HG03066 (cell line): ENCODE results near the gene SPDYE1.
"Not testable (repeated sequence)": the region's sequence is repeated elsewhere in the genome, so short reads cannot be mapped to it uniquely, and the experiment has no call there.

Source experiments
- ATAC-seq: cut with Tn5 transposase; IDR thresholded peaks from one replicate; pipeline ENCODE4 v1.9.1; 2021; ENCODE audit warnings: low read depth; ENCODE audit not compliant: unreplicated experiment

The SPDYE1 gene

DNA sequence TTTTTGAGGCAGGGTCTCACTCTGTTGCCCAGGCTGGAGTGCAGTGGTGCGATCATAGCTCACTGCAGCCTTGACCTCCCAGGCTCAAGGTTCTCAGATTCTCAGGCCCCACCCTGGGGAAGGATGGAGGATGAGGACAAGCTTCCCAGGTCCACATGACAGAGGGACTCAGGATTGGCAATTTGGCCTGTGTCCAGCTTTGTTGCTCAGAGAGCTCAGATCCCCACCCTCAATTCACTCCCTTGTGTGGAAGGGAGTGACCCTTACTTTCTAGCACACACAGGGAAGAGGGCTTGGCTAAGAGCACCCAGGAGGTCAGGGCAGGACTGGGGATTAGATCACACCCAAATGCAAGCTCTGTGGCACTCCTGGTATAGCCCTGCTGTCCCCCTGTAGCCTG lies 6.9 kb upstream of the SPDYE1 start:
- not testable (repeated sequence) for ATAC-seq

DNA sequence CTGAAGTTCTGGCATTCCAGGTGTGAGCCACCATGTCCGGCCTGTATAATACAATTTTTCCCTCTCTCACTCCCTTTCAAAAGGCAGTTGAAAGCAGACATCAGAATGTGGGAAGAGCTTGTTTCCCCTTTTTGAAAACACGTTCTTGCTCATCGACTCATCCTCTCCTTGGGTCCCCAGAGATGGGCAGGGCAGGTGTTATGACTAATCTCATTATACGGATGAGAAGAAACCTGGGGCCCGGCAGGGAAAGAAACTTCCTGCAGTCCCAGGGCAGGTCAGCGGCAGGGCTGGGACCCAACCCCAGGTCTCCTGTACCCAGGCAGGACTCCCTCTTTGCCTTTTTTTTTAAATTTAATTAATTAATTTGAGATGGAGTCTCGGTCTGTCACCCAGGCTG lies 4.8 kb upstream of the SPDYE1 start:
- ATAC-seq, result peak; percentile 84

DNA sequence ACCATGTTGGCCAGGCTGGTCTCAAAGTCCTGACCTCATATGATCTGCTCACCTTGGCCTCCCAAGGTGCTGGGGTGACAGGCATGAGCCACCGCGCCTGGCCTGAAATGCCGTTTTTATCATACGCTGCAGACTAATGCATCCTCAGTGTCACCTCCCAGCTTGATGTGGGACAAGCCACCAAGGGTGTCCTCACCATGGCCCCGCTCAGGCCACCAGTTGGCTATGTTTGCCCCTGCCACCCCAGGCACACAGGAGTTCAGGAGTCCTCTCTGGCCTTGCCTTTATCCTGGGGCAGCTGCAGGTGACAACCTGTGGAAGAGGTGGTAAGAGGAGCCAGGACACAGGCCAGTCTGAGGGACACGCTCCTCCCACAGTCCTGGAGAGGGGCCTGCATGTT lies 3.0 kb upstream of the SPDYE1 start:
- not testable (repeated sequence) for ATAC-seq

DNA sequence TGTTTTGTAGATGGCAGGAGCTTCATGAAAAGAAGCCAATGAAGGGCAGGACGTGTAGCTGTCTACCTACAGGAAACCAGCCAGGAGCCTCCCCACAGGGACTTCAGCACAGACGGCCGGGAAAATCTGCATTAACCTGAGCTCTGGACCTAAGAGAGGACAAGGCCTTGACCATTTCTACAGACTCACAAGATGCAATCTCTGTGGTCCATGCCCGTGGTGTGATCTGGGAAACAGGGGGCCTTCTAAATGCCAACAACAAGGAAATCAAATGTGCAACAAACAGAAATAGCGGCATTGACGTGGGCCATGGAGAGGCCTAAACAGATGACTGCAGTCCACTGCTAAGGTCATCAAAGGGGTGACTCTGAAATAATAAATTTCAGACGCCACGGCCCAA lies 14.4 kb downstream of the SPDYE1 start:
- not testable (repeated sequence) for ATAC-seq

DNA sequence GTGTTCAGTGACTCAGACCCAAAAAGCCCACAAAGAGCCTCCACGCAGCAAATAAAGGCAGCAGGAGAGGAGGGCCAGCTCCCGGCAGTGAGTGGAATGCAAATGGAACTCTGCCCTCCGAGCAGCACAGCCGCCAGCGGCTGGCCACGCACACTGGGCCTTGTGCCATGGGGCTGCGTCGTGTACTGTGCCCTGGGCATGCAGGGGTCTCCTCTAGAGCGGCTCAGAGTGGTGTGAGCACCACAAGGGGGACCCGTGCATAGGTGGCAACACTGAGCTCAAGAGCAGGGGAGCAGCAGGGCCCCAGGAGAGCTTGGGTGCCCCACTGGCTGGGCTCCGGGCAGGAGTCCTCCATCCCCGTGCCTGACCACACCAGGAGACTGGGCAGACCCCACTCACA lies 17.4 kb downstream of the SPDYE1 start:
- not testable (repeated sequence) for ATAC-seq

DNA sequence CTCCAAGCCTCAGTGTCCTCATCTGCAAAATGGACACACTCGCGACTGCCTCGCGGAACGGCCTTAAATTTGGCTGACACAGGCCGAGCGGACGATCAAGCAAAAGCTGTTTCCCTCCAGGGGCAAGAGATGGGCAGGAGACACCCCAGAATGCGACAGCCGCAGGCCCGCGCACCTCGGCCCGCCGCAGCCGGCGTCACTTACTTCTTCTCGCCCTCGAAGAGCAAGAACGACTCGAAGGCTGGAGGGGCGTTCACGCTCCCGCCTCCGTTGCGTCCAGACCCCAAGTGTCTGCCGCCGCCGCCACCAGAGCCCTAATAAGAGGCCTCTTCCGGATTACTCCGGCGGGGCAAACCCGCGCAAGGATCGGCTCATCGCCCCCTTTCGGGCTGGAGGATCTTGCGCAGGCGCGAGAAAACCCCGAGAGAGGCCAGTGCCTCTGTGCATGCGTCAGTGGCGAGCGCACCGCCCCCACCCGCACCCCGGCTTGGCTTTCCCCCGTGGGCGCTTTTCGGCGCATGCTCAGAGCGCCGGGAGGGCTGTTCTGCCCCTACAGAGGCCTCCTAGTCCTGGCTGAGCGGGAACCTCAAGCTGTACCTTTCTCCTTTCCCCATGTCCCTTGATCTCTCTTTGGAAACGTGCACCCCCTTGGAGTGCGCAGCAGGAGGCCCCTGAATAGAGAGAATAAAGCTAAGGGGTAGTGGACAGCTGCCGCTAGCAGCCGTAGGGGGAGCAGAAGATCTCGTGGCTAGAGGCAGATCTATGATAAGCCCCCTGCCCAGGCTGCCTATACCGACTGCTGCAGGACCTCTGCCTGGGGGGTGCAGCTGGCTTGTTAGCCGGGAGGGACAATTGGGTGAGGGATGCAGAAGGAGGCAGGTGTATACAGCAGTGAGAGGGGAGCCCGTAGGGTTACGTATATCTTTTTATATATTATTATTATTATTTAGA lies 21.4 kb downstream of the SPDYE1 start:
- peak; percentile 95 for ATAC-seq

DNA sequence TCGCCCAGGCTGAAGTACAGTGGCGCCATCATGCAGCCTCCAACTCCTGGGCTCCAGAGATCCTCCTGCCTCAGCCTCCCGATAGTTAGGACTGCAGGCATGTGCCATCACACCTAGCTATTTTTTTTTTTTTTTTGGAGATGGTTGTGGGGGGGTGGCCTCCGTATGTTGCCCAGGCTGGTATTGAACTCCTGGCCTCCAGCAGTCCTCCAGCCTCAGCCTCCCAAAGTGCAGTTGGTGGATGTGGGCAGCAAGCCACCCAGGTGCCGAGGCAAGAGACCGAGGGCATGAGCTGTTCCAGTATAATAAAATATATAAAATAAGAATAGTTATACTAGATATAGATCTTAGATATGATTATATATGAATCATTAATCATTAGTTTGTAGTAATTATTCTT lies 22.1 kb downstream of the SPDYE1 start:
- ATAC-seq, result not testable (repeated sequence)

DNA sequence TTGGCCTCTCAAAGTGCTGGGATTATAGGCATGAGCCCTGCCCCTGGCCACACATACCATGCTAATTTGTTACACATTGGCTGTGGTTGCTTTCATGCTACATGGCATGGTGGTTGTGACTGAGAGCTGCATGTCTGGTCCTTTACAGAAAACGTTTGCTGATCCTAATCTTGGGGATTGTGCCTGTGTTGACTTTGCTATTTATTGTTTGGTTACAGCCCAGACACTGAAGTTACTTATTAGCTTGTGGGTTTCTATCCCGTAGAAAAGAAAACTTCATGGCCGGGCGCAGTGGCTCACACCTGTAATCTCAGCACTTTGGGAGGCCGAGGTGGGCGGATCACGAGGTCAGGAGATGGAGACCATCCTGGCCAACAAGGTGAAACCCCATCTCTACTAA lies 24.4 kb downstream of the SPDYE1 start:
- ATAC-seq, result not testable (repeated sequence)

DNA sequence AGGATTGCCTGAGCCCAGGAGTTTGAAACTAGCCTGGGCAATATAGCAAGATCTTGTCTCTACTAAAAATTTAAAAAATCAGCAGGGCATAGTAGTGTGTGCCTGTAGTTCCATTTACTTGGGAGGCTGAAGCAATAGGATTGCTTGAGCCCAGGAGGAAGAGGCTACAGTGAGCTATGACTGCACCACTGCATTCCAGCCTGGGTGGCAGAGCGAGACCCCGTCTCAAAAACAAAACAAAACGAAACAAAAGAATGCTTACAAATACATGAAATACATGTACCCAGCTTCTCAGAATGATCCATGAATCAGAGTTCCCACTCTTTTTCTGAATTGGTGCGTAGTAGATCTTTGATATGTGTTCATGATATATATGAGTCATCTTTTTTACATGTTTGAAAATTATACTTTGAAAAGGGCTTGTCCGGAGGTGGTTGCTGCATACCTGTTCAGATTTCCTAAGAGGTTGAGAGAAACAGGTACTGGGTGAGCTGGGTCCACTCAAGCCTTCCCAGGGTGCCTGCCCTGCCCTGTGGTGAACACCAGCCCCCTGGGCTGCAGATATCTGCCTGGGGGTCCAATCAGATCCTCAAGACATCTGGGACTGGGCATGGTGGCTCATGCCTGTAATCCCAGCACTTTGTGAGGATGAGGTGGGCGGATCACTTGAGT lies 25.2 kb downstream of the SPDYE1 start:
- not testable (repeated sequence) for ATAC-seq

DNA sequence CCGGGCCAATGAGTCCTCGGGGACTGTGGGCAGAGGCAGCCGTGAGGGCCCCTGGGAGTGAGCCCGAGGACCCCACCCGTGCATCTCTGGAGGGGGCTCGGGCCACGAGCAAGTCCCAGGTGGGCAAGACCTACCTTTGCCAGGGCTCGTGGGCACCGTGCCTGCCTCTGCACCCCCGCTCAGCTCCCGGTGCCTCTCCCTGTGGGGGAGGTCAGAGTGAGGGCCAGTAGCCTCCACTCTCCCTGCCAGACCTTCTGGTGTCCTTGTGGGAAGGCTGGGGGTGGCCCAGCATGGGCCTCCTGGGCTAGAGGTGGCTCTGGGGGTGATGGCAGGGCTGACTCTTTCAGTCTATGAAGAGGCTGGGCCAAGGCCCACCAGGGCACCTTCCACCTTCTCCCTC lies 31.7 kb downstream of the SPDYE1 start:
- not testable (repeated sequence) for ATAC-seq

DNA sequence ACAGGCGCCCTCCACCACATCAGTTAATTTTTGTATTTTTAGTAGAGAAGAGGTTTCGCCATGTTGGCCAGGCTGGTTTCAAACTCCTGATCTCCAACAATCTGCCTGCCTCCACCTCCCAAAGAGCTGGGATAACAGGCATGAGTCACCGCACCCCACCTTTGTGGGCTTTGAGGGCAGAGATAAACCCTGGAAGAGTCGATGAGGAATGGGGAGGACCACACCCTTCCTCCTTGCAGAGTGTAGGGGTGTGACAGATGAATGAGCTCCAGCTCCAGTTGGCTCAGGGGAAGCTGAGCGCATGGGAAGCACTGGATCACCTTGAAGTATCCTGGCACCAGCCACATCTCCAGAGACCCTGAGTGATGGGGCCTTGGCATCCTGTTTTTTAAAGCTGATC lies 32.3 kb downstream of the SPDYE1 start:
- not testable (repeated sequence) for ATAC-seq

DNA sequence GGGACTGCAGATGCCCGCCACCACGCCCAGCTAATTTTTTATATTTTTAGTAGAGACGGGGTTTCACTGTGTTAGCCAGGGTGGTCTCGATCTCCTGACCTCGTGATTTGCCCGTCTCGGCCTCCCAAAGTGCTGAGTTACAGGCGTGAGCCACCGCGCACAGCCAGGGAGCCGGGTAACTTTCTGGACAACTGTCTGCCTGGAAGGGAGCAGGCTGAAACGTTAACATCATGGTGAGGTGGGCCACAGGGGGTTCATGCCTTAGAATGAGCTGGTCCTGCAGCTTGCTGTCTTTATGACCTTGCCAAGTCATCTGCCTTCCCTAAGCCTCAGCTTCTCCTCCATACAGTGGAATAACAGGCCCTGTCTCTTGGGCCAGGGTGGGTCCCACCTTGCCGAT lies 33.6 kb downstream of the SPDYE1 start:
- ATAC-seq, result not testable (repeated sequence)

DNA sequence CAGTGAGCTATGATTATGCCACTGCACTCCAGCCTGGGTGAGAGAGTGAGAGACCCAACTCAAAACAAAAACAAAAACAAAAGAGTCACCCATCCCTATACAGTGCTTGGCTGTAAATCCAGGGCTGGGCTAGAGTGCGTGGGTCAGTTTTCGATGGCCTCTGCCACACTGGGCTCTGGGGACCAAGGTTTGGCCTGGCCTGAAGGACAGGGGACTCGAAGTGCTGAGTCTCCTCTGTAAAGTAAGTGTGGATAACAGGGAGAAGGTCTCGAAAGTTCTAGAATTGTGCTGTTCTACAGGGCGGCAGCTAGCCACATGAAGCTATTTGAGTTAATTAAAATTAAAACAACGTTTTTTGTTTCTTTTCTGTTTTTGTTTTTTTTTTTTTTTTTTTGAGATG lies 34.3 kb downstream of the SPDYE1 start:
- not testable (repeated sequence) for ATAC-seq

DNA sequence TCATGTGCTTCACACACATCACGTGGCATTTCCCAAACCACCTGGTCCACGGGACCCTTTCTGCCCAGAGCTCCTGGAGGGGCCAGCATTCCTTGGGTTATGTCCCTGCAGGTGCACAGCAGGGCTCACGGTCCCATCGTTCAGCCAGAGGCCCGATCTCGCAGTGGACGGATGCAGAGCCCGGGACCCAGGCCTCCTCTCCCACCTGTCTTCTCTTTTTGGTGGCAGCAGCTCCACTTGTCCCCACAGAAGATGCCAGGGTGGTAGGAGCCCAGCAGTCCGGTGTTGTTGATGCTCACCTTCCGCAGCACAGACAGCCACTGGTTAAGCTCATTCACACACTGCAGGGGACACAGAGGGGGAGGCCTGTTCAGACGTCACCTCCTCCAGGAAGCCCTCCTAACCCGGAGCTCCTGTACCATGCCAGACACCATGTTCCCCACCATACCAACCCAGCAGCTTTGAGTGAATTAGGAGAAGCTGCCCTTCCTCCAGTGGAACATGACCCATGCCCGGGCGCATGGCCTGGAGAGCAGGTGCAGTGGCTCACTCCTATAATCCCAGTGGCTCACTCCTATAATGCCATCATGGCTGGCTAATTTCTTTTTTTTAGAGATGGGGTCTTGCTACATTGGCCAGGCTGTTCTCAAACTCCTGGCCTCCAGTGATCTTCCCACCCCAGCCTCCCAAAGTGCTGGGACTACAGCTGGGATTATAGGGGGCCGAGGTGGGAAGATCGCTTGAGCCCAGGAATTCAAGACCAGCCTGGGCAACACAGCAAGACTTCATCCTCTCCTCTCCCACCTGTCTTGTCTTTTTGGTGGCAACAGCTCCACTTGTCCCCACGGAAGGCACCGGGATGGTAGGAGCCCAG lies 36.5 kb downstream of the SPDYE1 start:
- ATAC-seq, result not testable (repeated sequence)

DNA sequence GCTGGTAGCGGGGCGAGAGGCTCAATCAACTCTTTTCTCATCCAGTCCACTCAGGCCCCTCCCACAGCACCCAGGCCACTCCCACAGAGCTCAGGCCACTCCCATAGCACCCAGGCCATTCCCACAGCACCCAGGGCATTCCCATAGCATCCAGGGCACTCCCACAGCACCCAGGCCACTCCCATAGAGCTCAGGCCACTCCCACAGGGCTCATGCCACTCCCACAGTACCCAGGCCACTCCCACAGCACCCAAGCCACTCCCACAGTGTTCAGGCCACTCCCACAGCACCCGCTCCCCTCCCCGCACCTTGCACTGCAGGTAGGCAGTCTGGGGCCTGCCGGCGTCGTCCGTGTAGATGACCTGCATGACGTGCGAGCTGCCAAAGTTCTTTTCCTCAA lies 38.7 kb downstream of the SPDYE1 start:
- ATAC-seq, result not testable (repeated sequence)

DNA sequence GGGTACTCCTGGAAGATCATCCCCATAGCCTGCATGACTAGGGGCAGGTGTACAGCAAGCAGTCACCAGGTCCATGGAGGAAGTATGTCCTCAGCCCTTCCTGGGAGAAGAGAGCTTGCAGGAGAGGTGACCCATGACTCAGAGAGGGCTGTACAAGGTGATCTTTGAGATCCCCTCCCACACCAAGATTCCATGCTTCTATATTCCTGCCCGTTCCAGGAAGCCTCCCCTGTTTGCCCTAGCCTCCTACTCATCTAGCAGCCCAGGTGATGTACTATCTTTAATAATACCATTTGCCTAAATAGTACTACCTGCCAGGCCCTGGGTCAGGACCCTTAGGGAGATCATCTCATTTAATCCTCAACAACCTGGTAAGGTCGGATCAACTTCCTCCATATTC lies 40.3 kb downstream of the SPDYE1 start:
- ATAC-seq, result not testable (repeated sequence)

DNA sequence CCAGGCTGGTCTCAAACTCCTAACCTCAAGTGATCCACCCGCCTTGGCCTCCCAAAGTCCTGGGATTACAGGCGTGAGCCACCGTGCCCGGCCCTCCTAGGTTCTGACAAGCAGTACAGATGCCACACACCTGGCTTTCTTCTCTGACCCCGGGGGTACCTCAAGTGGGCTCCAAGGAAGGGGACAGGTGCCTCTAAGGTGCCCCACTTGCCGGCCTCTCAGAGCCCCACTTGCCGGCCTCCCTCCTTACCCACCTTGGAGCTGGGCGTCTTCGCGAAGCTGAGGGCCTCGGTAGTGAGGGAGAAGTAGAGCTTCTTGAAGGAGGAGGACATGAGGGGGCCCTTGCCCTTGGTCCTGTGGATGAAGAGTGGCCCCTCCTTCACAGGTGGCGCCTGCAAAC lies 40.9 kb downstream of the SPDYE1 start:
- not testable (repeated sequence) for ATAC-seq

DNA sequence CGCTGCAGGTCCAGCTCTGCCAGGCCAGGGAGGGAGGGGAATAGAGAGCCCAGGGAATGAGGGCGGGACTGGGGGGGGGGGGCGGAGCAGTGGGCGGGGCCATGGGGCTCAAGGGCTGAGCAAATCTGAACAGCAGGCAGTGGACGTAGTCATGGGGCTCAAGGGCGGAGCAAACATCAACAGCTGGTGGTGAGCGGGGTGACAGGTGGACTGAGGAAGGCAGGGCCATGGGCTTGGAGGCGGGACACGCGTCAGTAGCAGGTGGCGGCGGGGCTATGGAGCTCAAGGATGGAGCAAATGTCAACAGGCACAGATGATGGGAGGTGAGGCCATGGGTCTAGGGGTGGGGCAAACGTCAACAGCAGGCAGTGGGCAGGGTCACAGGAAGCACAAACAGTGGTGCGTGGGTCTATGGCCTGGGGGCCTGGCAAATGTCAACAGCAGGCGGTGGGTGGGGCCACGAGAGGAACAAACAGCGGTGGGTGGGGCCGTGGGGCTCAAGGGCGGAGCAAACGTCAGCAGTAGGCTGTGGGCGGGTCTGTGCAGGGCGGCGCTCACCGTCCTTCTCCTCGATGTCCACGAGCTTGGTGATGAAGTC lies 41.4 kb downstream of the SPDYE1 start:
- peak; percentile 61 for ATAC-seq

DNA sequence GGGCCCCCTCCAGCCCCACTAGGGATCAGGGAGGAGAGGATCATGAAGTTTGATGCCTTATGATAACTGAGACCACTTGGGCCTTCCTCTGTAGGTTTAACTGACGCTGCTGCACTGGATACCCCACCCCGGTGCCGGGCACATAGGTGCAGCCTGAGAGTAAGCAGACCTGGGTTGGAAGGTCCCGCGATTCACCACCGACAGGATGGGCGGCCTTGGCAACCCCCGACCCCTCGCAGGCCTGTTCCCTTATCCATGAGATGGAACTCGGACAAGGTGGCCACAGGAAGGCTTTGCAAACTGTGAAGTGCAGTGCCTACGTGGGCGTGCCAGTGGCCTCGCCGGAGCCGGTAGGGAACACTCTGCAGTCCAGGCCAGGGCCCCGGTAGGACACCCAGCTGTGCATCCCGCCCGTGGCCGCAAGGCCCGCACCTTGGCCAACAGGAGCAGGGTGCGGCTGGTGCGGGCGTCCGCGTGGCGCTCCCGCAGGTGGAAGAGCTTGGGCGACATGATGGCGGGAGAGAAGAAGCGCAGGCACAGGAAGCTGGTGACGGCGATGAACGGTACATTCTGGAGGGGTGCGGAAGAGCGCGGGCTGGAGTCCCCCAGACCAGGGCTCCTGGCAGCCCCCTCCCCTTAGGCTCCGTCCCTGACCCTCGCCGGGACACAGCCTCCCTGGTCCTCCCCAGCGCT lies 42.2 kb downstream of the SPDYE1 start:
- ATAC-seq, result not testable (repeated sequence)

DNA sequence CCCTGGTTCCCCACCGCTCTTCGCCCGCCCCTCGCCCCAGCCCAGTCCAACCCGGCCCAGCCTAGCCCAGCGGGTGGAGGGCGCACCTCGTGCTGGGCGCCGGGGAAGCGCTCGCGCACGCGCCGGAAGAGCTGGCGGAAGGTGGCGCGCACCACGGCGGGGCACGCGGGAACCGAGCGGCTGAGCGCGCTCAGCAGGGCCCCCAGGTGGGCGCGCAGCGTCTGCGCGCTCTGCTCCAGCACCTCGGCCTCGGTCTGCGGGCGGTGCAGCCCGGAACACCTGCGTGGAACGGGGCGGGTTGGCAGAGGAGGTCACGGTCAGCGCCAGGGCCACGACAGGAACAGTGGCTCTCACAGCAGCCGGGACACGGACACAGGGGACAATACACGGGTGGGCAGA lies 42.8 kb downstream of the SPDYE1 start:
- ATAC-seq, result not testable (repeated sequence)
